Hepatocyte (in vitro differentiated cells): ENCODE data around the gene RHOF. TPM values are rescaled to one million over a fixed set of nuclear protein-coding genes. Genes with fewer than 3 reads are reported as not detected.

ENCODE experiments used
- DNase-seq: peaks from one replicate; pipeline ENCODE4 v3.0.0-alpha.2; 2016; ENCODE audit warnings: low spot score
- H2AFZ ChIP-seq: fragments of 200-600 bp; sonication (generic); 2 replicates; pipeline ENCODE4 v1.6.0; 2016; ENCODE audit warnings: antibody characterized with exemption, mild to moderate bottlenecking
- H3K27ac ChIP-seq: fragments of 200-600 bp; sonication (generic); 2 replicates; pipeline ENCODE4 v1.5.1; 2016; ENCODE audit warnings: mild to moderate bottlenecking
- H3K27me3 ChIP-seq: fragments of 200-600 bp; sonication (generic); 2 replicates; pipeline ENCODE4 v1.6.1; 2016
- H3K36me3 ChIP-seq: fragments of 200-600 bp; sonication (generic); replicated peaks from 2 replicates; pipeline ENCODE4 v1.5.1; 2016; ENCODE audit warnings: low read depth; ENCODE audit not compliant: insufficient read depth
- H3K4me1 ChIP-seq: fragments of 200-600 bp; sonication (generic); 2 replicates; pipeline ENCODE4 v1.5.1; 2016; ENCODE audit warnings: mild to moderate bottlenecking, moderate library complexity; ENCODE audit not compliant: insufficient read depth
- H3K4me2 ChIP-seq: fragments of 200-600 bp; sonication (generic); 2 replicates; pipeline ENCODE4 v1.6.0; 2016
- H3K4me3 ChIP-seq: fragments of 200-600 bp; sonication (generic); 2 replicates; pipeline ENCODE4 v1.5.1; 2016; ENCODE audit warnings: mild to moderate bottlenecking
- H3K79me2 ChIP-seq: fragments of 200-600 bp; sonication (generic); 2 replicates; pipeline ENCODE4 v1.6.0; 2017; ENCODE audit warnings: mild to moderate bottlenecking
- H3K9me2 ChIP-seq: fragments of 200-600 bp; sonication (generic); replicated peaks from 2 replicates; pipeline ENCODE4 v1.6.0; 2017; ENCODE audit warnings: mild to moderate bottlenecking; ENCODE audit not compliant: insufficient read depth
- H3K9me3 ChIP-seq: fragments of 200-600 bp; sonication (generic); 2 replicates; pipeline ENCODE4 v1.5.1; 2016; ENCODE audit warnings: low read depth, mild to moderate bottlenecking
- H4K20me1 ChIP-seq: fragments of 200-600 bp; sonication (generic); 2 replicates; pipeline ENCODE4 v1.6.0; 2016; ENCODE audit warnings: mild to moderate bottlenecking; ENCODE audit not compliant: insufficient read depth, poor library complexity, severe bottlenecking
- EZH2phosphoT487 ChIP-seq: fragments of 200-600 bp; sonication (generic); IDR thresholded peaks from one replicate; pipeline ENCODE4 v1.6.1; 2018; ENCODE audit warnings: antibody characterized with exemption, mild to moderate bottlenecking, low read depth, moderate library complexity; ENCODE audit not compliant: unreplicated experiment, severe bottlenecking
- WGBS: methylation state at CpG from one replicate; pipeline ENCODE4 v1.1.6; 2016; ENCODE audit warnings: low lambda C conversion rate; ENCODE audit errors: missing lambda C conversion rate; 5-methylcytosine and 5-hydroxymethylcytosine counted together
- polyA plus RNA-seq: library from polyadenylated mRNA; unstranded; fragments of >200 nt; fragmentation: Nextera tagmentation; extraction: Ambion mirVana; gene quantifications from 2 replicates; pipeline ENCODE4 v1.2.1, GENCODE V29; 2016
- total RNA-seq: library from RNA; depleted of rRNA; stranded (reverse); fragments of >200 nt; gene quantifications from 2 replicates; pipeline ENCODE4 v1.2.3, GENCODE V29; 2014
- TF ChIP-seq, protein P1 (sequence below): fragments of 200-600 bp; sonication (generic); IDR thresholded peaks from 2 replicates; pipeline ENCODE4 v1.5.1; 2016; ENCODE audit warnings: antibody characterized with exemption, mild to moderate bottlenecking; ENCODE audit not compliant: poor library complexity

RHOF gene
- total and polyA plus RNA-seq, 2 experiments from 2014 or later: 40.4 to 45.3 TPM

- peaks cover 75% of the 10 kb centered on the region for H3K79me2 ChIP-seq
- peaks cover 28% of the 10 kb centered on the region for H3K4me1 ChIP-seq
- no peak for DNase-seq
- H3K27ac ChIP-seq: peak overlapping the region; percentile 57
- H3K36me3 ChIP-seq: peaks cover 4% of the 10 kb centered on the region
- 44% methylated on average over 25 of the region's 25 CpGs for WGBS
- peaks cover 36% of the 10 kb centered on the region for H4K20me1 ChIP-seq
- no peaks in the 10 kb centered on the region for H3K27me3 ChIP-seq
- peak overlapping the region; percentile 91 for H3K4me3 ChIP-seq
- H3K9me2 ChIP-seq: no peaks in the 10 kb centered on the region
- H3K9me3 ChIP-seq: no peaks in the 10 kb centered on the region
- H3K4me2 ChIP-seq: peak overlapping the region; percentile 99
- H2AFZ ChIP-seq: no peak overlapping the region
- TF ChIP-seq, protein P1, sequence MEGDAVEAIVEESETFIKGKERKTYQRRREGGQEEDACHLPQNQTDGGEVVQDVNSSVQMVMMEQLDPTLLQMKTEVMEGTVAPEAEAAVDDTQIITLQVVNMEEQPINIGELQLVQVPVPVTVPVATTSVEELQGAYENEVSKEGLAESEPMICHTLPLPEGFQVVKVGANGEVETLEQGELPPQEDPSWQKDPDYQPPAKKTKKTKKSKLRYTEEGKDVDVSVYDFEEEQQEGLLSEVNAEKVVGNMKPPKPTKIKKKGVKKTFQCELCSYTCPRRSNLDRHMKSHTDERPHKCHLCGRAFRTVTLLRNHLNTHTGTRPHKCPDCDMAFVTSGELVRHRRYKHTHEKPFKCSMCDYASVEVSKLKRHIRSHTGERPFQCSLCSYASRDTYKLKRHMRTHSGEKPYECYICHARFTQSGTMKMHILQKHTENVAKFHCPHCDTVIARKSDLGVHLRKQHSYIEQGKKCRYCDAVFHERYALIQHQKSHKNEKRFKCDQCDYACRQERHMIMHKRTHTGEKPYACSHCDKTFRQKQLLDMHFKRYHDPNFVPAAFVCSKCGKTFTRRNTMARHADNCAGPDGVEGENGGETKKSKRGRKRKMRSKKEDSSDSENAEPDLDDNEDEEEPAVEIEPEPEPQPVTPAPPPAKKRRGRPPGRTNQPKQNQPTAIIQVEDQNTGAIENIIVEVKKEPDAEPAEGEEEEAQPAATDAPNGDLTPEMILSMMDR: no peak
Observed at GRCh38 chr12:121812921-121813896, 19.7 kb upstream of the RHOF start.

DNA sequence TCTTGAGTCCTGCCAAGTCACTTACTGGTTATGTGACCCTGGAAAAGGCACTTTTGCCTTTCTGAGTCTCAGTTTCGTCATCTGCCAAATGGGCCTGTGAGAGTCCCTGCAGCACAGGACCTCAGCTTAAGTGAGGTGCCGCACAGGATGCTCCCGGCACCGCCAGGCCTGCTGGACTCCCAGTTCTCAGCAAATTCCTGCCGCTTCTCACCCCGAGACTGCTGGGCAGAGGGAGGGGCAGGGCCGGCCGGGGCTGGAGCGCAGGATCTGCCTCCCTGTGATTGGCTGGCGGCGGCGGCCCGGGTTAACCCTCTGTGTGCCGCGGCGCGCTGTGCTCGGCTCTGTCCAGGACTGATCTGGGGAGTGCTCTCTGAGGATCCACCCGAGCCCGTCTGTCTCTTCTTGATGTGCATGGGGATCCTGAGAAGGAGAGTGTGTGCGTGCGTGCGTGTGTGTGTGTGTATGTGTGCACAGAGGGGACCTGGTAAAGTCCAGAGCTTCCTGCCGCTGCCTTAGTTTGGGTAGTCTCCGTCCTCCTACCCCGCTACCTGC lies 18.9 kb upstream of the RHOF start:
- H2AFZ ChIP-seq: no peak overlapping the region
- H3K4me2 ChIP-seq: peak overlapping the region; percentile 99
- H3K4me1 ChIP-seq: peaks cover 28% of the 10 kb centered on the region
- 12% methylated on average over 24 of the region's 26 CpGs for WGBS
- H3K9me3 ChIP-seq: no peaks in the 10 kb centered on the region
- peak; percentile 87 for DNase-seq
- peaks cover 83% of the 10 kb centered on the region for H3K79me2 ChIP-seq
- TF ChIP-seq, protein P1: peak; percentile 2
- TF ChIP-seq EZH2phosphoT487: no peak
- H3K4me3 ChIP-seq: peak overlapping the region; percentile 91
- H4K20me1 ChIP-seq: peaks cover 36% of the 10 kb centered on the region
- no peaks in the 10 kb centered on the region for H3K27me3 ChIP-seq
- no peaks in the 10 kb centered on the region for H3K9me2 ChIP-seq
- no peaks in the 10 kb centered on the region for H3K36me3 ChIP-seq
- peak overlapping the region; percentile 57 for H3K27ac ChIP-seq

- Histone ChIP-seq H3K4me1 (peaks cover 34% of the 10 kb centered on the region), H3K4me3 (peak overlapping the region; percentile 91), H3K9me2 (no peaks in the 10 kb centered on the region), H2AFZ (no peak overlapping the region), H3K27me3 (no peaks in the 10 kb centered on the region), H3K4me2 (peak overlapping the region; percentile 99), H3K79me2 (peaks cover 90% of the 10 kb centered on the region), H3K27ac (peak overlapping the region; percentile 89), H4K20me1 (peaks cover 36% of the 10 kb centered on the region), H3K36me3 (no peaks in the 10 kb centered on the region), H3K9me3 (no peaks in the 10 kb centered on the region)
- WGBS: 10% methylated on average over 46 of the region's 46 CpGs
- DNase-seq: peak; percentile 89
- TF ChIP-seq EZH2phosphoT487: no peak
- TF ChIP-seq, protein P1: peak; percentile 95
Observed at GRCh38 chr12:121811434-121812319, 18.2 kb upstream of the RHOF start.
